ENCODE results near the gene KIF3A. TPM values are rescaled to one million over a fixed set of nuclear protein-coding genes. Genes with fewer than 3 reads are reported as not detected.

KIF3A gene
- total RNA-seq, 4 donors from 2014 or later: 2.2 to 7.6 (median 4.6) TPM

DNA sequence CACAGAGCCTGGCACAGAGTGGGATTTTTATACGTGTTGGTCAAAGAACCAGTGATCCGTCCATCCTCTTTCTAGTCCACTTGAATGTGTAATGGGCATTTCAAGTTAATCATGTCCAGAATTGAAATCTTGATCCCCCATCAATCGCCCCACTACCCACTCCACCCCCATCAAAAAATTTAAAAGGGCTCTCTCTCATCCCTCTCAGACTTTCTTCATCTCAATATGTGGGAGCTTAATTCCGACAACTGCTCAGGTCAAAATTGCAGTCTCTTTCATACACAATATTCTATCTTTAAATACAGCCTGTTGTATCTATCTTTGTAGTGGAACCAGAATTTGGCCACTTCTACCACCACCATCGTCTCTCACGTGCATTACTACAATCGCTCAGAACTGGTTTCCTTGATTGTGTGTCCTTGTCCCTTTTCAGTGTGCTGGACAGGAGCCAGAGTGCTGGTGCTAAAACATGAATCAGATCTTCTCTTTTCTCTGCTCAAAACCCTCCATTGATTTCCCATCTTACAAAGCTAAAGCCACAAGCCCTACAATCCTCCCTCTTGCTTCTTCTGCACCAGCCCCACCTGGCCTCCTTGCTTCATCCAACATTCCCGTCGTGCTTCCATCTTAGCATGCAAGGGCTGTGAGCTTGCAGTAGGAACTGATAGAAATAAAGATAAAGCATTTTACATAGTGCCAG lies 786 bp upstream of the KIF3A start:
- peak overlapping the region in 2 of 4 donors; percentile 81 to 92 for H3K4me3 ChIP-seq
- no peaks in the 10 kb centered on the region for H3K9me3 ChIP-seq
- H3K27ac ChIP-seq: peak overlapping the region in 2 of 4 donors; percentile 84 to 85

DNA sequence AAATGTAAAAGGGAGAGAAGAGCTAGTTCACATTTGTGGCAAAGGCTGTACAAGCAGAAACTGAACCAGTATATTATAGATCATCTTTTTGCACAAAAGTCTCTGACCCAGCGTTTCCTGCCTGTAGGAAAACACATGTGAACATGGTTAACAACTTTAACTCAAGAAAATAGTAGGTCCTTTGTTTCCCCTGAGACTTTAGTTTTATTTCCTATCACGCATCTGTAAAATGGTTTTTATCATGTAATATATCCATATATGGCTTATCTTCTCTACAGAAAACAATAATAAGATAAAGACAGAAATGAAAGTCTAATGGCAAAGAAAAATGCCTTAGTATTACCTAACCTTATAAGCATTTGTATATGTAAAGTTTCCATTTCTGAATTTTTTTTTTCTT lies 2.7 kb downstream of the KIF3A start:
- Histone ChIP-seq H3K36me3 (peaks cover 0 to 13% (median 0%) of the 10 kb centered on the region in 3 donors), H3K27me3 (no peaks in the 10 kb centered on the region), H3K27ac (no peak overlapping the region), H3K4me3 (no peak overlapping the region), H3K4me1 (peaks cover 0 to 21% (median 5%) of the 10 kb centered on the region in 3 donors), H3K9me3 (no peaks in the 10 kb centered on the region)
- WGBS, 2 donors: 87 to 89% methylated on average over 2 of the region's 2 CpGs
- TF ChIP-seq, protein P1, sequence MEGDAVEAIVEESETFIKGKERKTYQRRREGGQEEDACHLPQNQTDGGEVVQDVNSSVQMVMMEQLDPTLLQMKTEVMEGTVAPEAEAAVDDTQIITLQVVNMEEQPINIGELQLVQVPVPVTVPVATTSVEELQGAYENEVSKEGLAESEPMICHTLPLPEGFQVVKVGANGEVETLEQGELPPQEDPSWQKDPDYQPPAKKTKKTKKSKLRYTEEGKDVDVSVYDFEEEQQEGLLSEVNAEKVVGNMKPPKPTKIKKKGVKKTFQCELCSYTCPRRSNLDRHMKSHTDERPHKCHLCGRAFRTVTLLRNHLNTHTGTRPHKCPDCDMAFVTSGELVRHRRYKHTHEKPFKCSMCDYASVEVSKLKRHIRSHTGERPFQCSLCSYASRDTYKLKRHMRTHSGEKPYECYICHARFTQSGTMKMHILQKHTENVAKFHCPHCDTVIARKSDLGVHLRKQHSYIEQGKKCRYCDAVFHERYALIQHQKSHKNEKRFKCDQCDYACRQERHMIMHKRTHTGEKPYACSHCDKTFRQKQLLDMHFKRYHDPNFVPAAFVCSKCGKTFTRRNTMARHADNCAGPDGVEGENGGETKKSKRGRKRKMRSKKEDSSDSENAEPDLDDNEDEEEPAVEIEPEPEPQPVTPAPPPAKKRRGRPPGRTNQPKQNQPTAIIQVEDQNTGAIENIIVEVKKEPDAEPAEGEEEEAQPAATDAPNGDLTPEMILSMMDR (IDR thresholded peaks at IDR 0.05): no peak
- no peak for TF ChIP-seq POLR2A (IDR thresholded peaks at IDR 0.05)
- intact Hi-C loops (cut with DNase I): no loop called here
- DNase-seq: no peak

More for the DNA sequence above, 786 bp upstream of the KIF3A start:
- Histone ChIP-seq H3K4me1 (peaks cover 0 to 21% (median 5%) of the 10 kb centered on the region in 3 donors), H3K27me3 (peaks cover 0 to 19% (median 0%) of the 10 kb centered on the region in 4 donors), H3K36me3 (peaks cover 0 to 7% (median 0%) of the 10 kb centered on the region in 3 donors)
- WGBS, 2 donors: 72 to 76% methylated on average over 9 of the region's 9 CpGs
- no peak for DNase-seq
- intact Hi-C loops (cut with DNase I): no loop called here
- TF ChIP-seq, protein P1 (IDR thresholded peaks at IDR 0.05): no peak
- no peak for TF ChIP-seq POLR2A (IDR thresholded peaks at IDR 0.05)

DNA sequence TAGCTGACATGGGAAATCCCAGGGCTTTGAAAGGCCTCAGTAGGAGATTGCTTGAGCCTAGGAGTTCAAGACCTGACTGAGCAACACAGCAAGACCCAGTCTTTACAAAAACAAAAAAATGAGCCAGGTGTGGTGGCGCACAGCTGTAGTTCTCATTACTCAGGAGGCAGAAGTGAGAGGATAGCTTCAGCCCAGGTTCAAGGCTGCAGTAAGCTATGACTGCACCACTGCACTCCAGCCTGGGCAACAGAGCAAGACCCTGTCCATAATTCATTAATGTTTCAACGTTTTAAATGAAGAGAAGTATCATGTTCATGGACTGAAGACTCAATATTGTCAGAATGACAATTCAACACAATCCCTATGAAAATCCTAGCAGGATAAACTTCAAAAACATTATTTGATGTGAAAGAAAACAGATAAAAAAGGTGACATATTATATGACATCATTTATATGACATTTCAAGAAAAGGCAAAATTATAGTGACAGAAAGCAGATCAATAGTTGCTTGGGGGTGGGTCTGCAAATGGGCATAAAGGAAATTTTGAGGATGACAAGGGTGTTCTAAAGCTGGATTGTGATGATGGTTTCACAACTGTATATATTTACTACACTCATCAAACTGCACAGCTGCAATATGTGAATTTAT lies 3.7 kb downstream of the KIF3A start:
- Histone ChIP-seq H3K4me3 (no peak overlapping the region), H3K27ac (no peak overlapping the region), H3K36me3 (peaks cover 0 to 13% (median 0%) of the 10 kb centered on the region in 3 donors), H3K4me1 (peaks cover 0 to 21% (median 5%) of the 10 kb centered on the region in 3 donors), H3K27me3 (no peaks in the 10 kb centered on the region), H3K9me3 (no peaks in the 10 kb centered on the region)
- intact Hi-C loops (cut with DNase I): no loop called here
- no peak for DNase-seq
- TF ChIP-seq, protein P1 (IDR thresholded peaks at IDR 0.05): no peak
- TF ChIP-seq POLR2A (IDR thresholded peaks at IDR 0.05): no peak
- WGBS, 2 donors: 72 to 86% methylated on average over 2 of the region's 2 CpGs

DNA sequence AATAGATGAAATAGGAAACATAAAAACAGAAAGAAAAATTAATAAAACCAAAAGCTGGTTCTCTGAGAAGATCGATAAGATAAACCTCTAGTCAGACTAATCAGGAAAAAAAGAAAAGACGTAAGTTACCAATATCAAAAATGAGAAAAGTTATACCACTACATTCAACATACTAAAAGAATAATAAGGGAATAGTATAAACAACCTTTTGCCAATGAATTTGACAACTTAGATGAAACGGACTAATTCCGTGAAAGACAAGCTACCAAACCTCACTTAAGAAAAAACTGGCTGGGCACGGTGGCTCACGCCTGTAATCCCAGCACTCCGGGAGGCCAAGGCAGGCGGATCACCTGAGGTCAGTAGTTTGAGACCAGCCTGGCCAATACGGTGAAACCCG lies 7.5 kb downstream of the KIF3A start:
- intact Hi-C loops (cut with DNase I): no loop called here
- Histone ChIP-seq H3K9me3 (no peaks in the 10 kb centered on the region), H3K4me1 (no peaks in the 10 kb centered on the region), H3K27ac (no peak overlapping the region), H3K4me3 (no peak overlapping the region), H3K36me3 (peaks cover 0 to 24% (median 0%) of the 10 kb centered on the region in 3 donors), H3K27me3 (no peaks in the 10 kb centered on the region)
- TF ChIP-seq POLR2A (IDR thresholded peaks at IDR 0.05): no peak
- TF ChIP-seq, protein P1 (IDR thresholded peaks at IDR 0.05): no peak
- 92 to 95% methylated on average over 10 of the region's 10 CpGs for WGBS, 2 donors
- no peak for DNase-seq

DNA sequence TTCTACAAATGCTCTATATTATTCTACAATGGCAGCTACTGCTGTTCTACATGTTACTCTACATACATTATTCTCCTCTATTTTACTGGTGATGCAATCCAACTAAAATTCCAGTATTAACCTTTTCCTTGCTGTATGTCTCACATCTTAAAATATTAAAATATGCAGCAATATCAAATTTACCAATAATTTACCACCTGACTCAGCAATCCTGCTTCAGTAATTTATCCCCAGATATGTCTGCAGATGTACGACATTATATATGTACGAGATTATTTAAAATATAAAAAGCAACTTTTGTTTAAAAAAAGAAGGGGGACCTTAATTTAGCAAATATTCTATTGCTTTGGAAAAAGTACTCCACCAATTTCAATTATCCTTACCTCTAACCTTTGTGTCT lies 11.6 kb downstream of the KIF3A start:
- Histone ChIP-seq H3K4me1 (no peaks in the 10 kb centered on the region), H3K27ac (no peak overlapping the region), H3K4me3 (no peak overlapping the region), H3K27me3 (no peaks in the 10 kb centered on the region), H3K9me3 (no peaks in the 10 kb centered on the region), H3K36me3 (peaks cover 0 to 15% (median 0%) of the 10 kb centered on the region in 3 donors)
- intact Hi-C loops (cut with DNase I): no loop called here
- DNase-seq: no peak
- 95 to 97% methylated on average over 2 of the region's 2 CpGs for WGBS, 2 donors
- TF ChIP-seq POLR2A (IDR thresholded peaks at IDR 0.05): no peak
- TF ChIP-seq, protein P1 (IDR thresholded peaks at IDR 0.05): no peak

All from esophagus squamous epithelium (tissue), 5 donors.